Measurements from ENCODE around the gene FOXN3. TPM values are rescaled to one million over a fixed set of nuclear protein-coding genes. Genes with fewer than 3 reads are reported as not detected.

Gene FOXN3
- total RNA-seq, 2 donors from 2014 or later: 61.2 to 84.1 TPM

DNA sequence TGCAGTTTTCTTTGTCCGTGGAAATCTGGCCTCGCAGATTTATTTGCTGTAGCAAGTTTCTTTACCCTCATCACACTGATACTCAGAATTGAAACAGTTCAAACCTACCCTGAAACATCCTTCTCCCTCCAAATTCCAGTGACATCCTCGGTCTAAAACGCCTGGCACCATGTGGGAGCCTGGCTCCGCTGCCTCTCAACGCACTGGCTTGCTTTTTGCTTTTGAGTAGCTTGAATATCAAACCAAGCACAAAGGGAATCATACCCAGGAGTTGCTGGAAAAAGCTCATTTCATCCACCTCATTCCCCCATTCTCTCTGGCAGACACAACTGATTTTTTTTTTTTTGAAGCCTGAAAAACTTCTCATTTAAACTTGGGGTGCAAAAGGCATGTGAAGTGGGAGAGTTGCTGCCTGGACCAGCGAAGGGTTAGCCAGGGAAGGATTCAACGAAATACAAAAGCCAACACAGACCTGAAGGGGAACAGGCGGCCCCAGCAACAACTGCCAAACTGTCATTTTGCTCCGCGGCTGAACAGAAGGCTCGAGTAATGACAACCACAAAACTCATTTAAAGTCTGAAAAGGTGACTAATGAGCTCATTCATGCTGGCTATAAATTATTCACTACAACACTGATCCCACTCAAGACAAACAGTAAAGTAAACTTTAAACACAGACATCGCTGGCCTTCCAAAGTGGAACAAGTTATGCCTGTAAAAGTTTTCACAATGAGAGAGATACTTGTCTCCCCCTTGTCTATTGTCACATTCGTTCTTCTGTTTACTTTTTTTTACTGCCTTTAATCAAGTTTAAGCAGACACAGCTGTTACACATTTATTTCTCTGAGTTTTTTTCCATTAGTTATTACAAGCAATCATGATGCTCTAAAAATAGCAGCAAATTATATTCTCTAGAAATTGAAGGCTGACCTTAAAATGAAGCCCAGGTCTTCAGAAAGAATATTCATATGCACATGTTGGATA is 12.5 kb upstream of the FOXN3 start:
- no peak overlapping the region for H3K27ac Mint-ChIP-seq
- H3K4me1 Mint-ChIP-seq: peaks cover 11% of the 10 kb centered on the region
- peak overlapping the region; percentile 83 for H3K27ac ChIP-seq (ENCODE audit: low read depth, low read length)

DNA sequence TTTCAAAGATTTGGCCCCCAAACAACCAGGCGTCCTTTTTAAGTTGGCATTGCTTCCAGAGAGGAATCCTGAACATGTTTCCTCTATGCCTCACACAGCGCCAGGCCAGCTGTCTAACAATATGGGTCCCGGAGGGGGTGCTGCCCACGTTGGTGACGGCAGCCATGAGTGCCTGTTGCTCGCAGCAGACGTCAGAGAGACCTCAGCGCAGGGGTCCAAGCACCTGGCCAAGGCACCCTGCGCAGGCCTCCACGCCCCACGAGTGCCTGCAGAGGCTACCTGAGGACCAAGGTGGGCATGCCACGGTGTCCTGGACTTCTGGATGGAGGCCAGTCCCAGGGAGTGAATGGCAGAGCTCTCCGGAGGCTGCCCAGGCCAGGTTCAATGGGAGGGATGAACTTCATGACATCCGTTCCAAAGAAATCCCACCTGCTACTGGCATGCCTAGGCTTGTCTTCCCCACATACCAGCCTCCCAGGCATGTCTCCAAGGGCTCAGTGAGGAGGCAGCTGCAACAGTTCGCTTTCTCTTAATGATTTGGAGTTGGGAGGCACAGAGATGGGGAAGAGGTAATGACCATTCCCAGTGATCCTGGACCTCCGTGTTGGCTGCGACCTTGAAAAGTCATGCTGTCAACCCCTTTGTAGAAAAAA is 11.6 kb upstream of the FOXN3 start:
- TF ChIP-seq, protein P1, sequence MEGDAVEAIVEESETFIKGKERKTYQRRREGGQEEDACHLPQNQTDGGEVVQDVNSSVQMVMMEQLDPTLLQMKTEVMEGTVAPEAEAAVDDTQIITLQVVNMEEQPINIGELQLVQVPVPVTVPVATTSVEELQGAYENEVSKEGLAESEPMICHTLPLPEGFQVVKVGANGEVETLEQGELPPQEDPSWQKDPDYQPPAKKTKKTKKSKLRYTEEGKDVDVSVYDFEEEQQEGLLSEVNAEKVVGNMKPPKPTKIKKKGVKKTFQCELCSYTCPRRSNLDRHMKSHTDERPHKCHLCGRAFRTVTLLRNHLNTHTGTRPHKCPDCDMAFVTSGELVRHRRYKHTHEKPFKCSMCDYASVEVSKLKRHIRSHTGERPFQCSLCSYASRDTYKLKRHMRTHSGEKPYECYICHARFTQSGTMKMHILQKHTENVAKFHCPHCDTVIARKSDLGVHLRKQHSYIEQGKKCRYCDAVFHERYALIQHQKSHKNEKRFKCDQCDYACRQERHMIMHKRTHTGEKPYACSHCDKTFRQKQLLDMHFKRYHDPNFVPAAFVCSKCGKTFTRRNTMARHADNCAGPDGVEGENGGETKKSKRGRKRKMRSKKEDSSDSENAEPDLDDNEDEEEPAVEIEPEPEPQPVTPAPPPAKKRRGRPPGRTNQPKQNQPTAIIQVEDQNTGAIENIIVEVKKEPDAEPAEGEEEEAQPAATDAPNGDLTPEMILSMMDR (conservative IDR thresholded peaks at IDR 0.05): no peak
- Histone ChIP-seq H3K27me3 (ENCODE audit: control insufficient read depth, insufficient read depth, low read length, poor library complexity, severe bottlenecking) (no peaks in the 10 kb centered on the region), H3K4me1 (ENCODE audit: control insufficient read depth, insufficient read depth, low read length) (no peaks in the 10 kb centered on the region), H3K4me3 (ENCODE audit: low read length) (no peak overlapping the region), H3K9me3 (ENCODE audit: control insufficient read depth, low read length) (peaks cover 5% of the 10 kb centered on the region), H3K9ac (ENCODE audit: extremely low read depth, low read length, poor library complexity, severe bottlenecking) (no peak overlapping the region), H3K27ac (ENCODE audit: low read depth, low read length) (peak overlapping the region; percentile 83), H3K36me3 (ENCODE audit: control insufficient read depth, insufficient read depth, low read length) (no peaks in the 10 kb centered on the region)
- peaks cover 2% of the 10 kb centered on the region for H3K9me3 Mint-ChIP-seq
- peak; percentile 65 for DNase-seq
- H3K4me1 Mint-ChIP-seq: peaks cover 18% of the 10 kb centered on the region
- peak overlapping the region; percentile 19 for H3K27ac Mint-ChIP-seq
- no peaks in the 10 kb centered on the region for H3K27me3 Mint-ChIP-seq (ENCODE audit: insufficient read depth)
- H3K36me3 Mint-ChIP-seq (ENCODE audit: low read depth): peaks cover 4% of the 10 kb centered on the region
- 89 to 91% methylated on average over 5 to 17 of the region's 17 CpGs for WGBS, 2 experiments (ENCODE audit: insufficient coverage in 1 of 2, insufficient read length in 1 of 2)
- H3K4me3 Mint-ChIP-seq: no peak overlapping the region

More for the DNA sequence above, 12.5 kb upstream of the FOXN3 start:
- Histone ChIP-seq H3K9ac (ENCODE audit: extremely low read depth, low read length, poor library complexity, severe bottlenecking) (no peak overlapping the region), H3K4me1 (ENCODE audit: control insufficient read depth, insufficient read depth, low read length) (no peaks in the 10 kb centered on the region), H3K9me3 (ENCODE audit: control insufficient read depth, low read length) (peaks cover 5% of the 10 kb centered on the region), H3K36me3 (ENCODE audit: control insufficient read depth, insufficient read depth, low read length) (no peaks in the 10 kb centered on the region), H3K27me3 (ENCODE audit: control insufficient read depth, insufficient read depth, low read length, poor library complexity, severe bottlenecking) (no peaks in the 10 kb centered on the region), H3K4me3 (ENCODE audit: low read length) (no peak overlapping the region)
- H3K36me3 Mint-ChIP-seq (ENCODE audit: low read depth): peaks cover 4% of the 10 kb centered on the region
- peaks cover 2% of the 10 kb centered on the region for H3K9me3 Mint-ChIP-seq
- TF ChIP-seq, protein P1 (conservative IDR thresholded peaks at IDR 0.05): no peak
- WGBS, 2 experiments (ENCODE audit: insufficient coverage in 1 of 2, insufficient read length in 1 of 2): 55 to 72% methylated on average over 11 to 14 of the region's 14 CpGs
- H3K27me3 Mint-ChIP-seq (ENCODE audit: insufficient read depth): no peaks in the 10 kb centered on the region
- DNase-seq: no peak
- H3K4me3 Mint-ChIP-seq: no peak overlapping the region

DNA sequence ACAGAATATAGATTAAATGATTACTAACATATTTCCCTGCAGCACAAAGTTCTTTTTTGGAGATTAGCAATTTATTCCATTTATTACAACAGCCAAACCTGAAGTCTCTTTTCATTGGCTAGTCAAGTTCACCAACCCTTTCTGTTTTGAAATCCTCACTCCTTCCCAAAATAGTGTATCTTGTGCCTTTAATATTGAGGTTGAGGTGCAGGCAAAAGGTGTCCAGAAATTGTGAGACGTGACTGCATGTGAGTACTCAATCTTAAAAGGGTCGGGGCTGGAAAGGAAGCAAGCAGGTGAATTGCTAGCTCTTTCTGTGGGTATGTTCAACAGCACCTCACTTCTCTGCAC is 11.1 kb upstream of the FOXN3 start:
- Mint-ChIP-seq H3K9me3 (peaks cover 2% of the 10 kb centered on the region), H3K4me1 (peaks cover 20% of the 10 kb centered on the region), H3K27me3 (ENCODE audit: insufficient read depth) (no peaks in the 10 kb centered on the region), H3K27ac (peak overlapping the region; percentile 19), H3K36me3 (ENCODE audit: low read depth) (peaks cover 4% of the 10 kb centered on the region), H3K4me3 (no peak overlapping the region)
- TF ChIP-seq, protein P1 (conservative IDR thresholded peaks at IDR 0.05): no peak
- H3K27ac ChIP-seq (ENCODE audit: low read depth, low read length): peak overlapping the region; percentile 83
- no peaks in the 10 kb centered on the region for H3K36me3 ChIP-seq (ENCODE audit: control insufficient read depth, insufficient read depth, low read length)
- no peak overlapping the region for H3K9ac ChIP-seq (ENCODE audit: extremely low read depth, low read length, poor library complexity, severe bottlenecking)
- WGBS, 2 experiments (ENCODE audit: insufficient coverage in 1 of 2, insufficient read length in 1 of 2): 90 to 92% methylated on average over 2 of the region's 2 CpGs
- H3K4me1 ChIP-seq (ENCODE audit: control insufficient read depth, insufficient read depth, low read length): no peaks in the 10 kb centered on the region
- no peak for DNase-seq
- peaks cover 5% of the 10 kb centered on the region for H3K9me3 ChIP-seq (ENCODE audit: control insufficient read depth, low read length)
- H3K27me3 ChIP-seq (ENCODE audit: control insufficient read depth, insufficient read depth, low read length, poor library complexity, severe bottlenecking): no peaks in the 10 kb centered on the region
- no peak overlapping the region for H3K4me3 ChIP-seq (ENCODE audit: low read length)
